Hematopoietic multipotent progenitor cell (in vitro differentiated cells): Measurements from ENCODE around the gene NLRP9. TPM values are rescaled to one million over a fixed set of nuclear protein-coding genes. Genes with fewer than 3 reads are reported as not detected.
A peak's percentile ranks its signal among the peaks of the same experiment; 100 is the strongest.

ENCODE experiments used
- DNase-seq, 3 donors: peaks; one replicate each; pipeline ENCODE4 v3.0.0-alpha.2; 2011 to 2015; ENCODE audit warnings: low read depth in 2 of 3, low spot score in 2 of 3
- total RNA-seq: library from RNA; depleted of rRNA; stranded (reverse); fragments of >200 nt; gene quantifications from one replicate; pipeline ENCODE4 v1.2.3, GENCODE V29; 2012

The NLRP9 gene
- total RNA-seq, 1 donor = not detected

DNA sequence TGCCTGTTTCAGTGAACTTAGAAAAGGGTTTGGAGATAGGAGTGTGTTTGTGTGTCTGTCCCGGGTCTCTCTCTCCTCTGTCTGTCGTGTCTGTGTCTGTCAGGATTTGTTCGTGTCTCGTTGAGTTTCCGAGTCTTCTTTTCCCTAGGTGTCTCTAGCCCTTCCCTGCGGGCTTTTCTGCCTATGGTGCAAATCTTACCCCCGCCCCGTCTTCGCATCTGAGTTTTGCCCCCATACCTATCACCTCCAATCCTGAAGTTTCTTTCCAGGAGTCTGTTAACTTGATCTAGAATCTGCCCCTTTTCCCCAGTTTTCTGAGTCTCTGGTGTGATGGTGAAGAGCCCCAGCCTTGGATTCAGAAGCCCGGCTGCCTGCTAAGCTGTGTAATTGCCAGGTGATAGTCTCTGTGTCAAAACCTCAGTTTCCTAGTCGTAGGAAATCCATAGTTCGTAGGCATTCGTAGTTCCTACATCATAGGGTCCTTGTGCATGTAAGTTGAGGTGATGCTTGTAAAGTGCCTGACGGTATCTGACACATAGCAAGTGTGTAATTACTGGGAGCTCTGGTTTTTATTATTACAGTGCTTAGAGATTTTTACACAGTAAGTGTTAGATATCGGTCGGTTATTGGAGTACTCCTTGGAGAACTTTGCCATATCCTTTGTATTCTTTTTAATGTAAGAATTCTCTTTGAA, 62.4 kb downstream of the NLRP9 start:
- DNase-seq = no peak

GRCh38 chr19:55674841-55675660, 63.2 kb downstream of the NLRP9 start, which contains the start of gene EPN1:
EPN1 (plus strand) TSS chr19:55675226; CDS start chr19:55678628, 3,402 bp downstream.
- DNase-seq = peak; percentile 94 to 98 (median 97)

- no peak for DNase-seq
Measured at GRCh38 chr19:55674459-55674840, 63.8 kb downstream of the NLRP9 start.

DNA sequence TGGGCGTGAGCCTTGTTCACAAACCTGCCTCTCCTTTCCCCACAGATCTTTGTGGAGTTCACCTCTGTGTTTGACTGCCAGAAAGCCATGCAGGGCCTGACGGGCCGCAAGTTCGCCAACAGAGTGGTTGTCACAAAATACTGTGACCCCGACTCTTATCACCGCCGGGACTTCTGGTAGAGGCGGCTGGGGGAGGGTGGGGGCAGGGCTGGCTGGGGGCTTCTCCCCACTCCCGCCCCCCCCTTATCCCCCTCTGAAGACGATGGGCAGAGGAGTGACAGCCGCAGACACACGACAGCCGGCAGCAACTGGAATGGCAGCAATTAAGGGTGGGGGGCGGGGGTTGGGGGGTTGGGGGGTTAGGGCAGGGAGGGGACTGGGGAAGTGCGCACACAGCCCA, 64.3 kb downstream of the NLRP9 start:
- no peak for DNase-seq

DNA sequence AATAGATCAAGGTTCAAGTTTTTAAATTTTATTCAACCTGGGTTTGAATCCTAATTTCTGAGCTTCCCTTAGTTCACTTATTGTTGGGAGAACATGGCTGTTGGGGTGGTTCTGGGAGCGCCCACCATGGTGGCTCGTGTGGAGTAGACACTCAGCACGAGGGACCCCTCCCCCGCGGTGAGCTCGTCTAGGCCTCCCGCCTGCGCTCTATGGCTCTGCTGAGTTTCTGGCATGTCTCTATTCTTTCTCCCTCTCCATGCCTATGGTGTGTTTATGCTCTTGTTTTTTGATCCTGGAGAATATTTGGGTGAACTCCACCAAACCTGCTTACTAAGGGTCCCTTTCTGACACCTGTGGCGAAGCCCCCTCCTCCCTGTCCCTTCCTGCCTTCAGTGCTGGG, 64.7 kb downstream of the NLRP9 start:
- DNase-seq = no peak

DNA sequence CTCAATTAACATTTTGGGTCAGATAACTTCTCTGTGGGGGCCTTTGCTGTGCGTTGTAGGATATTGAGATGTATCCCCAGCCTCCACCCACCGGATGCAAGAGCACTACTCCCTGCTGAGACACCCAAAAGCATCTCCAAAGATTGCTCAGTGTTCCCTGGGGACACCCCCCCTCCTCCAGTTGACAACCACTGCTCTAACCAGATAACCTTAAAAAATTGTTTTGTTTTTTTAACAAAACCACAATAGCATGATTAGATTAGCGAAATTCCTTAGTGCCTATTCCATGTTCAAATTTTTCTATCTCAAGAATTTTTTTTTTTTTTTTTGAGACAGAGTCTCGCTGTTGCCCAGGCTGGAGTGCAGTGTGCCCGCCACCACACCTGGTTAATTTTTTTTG, 65.8 kb downstream of the NLRP9 start:
- no peak for DNase-seq

DNA sequence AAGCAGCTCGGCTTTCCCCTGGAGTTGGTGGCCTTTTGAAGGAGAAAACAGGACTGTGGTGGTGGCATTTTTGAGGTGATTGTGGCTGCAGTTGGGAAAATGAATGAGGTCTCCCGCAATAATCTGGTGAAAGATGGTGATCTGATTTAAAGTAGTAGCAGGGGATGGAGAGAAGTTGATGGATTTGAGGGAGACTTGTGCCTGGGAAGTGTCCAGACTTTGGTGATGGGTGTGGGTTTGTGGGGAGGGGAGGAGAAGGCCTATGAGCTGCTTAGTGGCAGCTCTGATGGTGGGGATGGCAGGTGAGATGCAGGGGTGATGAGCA, 67.2 kb downstream of the NLRP9 start:
- DNase-seq = no peak

DNA sequence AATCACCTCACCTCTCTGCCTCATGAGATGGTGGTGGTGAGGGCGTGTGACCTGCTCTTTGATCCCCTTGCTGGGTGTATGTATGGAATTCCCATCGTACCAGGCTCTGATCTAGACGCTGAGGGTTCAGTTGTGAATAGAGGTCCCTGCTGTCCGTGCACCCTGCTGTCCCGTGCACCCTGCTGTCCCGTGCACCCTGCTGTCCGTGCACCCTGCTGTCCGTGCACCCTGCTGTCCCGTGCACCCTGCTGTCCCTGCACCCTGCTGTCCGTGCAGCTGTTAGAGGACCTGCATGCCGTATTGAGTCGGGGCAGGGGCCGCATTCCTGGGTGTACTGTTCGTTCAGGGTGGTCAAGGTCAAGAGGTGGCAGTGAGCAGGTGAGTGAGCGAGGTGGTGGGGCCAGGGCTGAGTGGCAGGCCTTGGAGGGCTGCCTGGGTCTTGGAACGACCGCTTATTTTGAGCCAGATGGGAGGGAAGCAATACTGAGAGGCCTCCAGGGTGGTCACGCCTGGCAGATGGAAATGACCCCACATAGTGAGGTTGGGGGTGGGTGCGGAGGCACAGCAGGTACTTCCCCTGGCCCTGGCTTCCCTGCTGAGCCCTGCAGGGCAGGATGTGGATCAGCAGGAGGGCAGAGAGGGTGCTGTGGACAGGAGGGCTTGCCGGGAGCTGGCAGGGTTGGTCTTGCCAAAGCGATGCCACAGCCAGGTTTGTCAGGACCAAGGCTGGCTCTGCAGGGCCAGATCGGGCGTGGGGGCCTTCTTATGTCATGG, 67.7 kb downstream of the NLRP9 start:
- DNase-seq = no peak

GRCh38 chr19:55669418-55670279, 68.6 kb downstream of the NLRP9 start:
- DNase-seq = no peak

GRCh38 chr19:55668603-55669348, 69.4 kb downstream of the NLRP9 start:
- no peak for DNase-seq

DNA sequence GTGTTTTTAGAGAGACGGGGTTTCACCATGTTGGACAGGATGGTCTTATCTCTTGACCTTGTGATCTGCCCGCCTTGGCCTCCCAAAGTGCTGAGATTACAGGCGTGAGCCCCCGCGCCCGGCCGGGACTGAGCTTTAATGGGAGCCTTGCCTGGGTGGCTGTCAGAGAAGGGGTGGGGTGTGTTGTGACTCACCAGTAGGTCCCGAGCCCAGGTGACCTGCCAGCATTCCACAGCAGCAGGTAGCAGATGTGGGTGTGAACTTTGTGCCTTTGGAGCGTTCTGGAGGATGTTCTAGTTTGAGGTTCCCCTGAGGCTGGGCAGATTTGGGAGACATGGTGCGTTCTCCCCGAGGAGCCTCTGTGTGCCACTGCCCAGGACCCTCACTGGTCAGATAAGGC, 70.2 kb downstream of the NLRP9 start:
- no peak for DNase-seq

- DNase-seq = no peak
Measured at GRCh38 chr19:55667511-55667910, 70.7 kb downstream of the NLRP9 start.

GRCh38 chr19:55667006-55667381, 71.2 kb downstream of the NLRP9 start:
- DNase-seq = no peak

- DNase-seq = no peak
Measured at GRCh38 chr19:55666343-55667005, 71.7 kb downstream of the NLRP9 start.

DNA sequence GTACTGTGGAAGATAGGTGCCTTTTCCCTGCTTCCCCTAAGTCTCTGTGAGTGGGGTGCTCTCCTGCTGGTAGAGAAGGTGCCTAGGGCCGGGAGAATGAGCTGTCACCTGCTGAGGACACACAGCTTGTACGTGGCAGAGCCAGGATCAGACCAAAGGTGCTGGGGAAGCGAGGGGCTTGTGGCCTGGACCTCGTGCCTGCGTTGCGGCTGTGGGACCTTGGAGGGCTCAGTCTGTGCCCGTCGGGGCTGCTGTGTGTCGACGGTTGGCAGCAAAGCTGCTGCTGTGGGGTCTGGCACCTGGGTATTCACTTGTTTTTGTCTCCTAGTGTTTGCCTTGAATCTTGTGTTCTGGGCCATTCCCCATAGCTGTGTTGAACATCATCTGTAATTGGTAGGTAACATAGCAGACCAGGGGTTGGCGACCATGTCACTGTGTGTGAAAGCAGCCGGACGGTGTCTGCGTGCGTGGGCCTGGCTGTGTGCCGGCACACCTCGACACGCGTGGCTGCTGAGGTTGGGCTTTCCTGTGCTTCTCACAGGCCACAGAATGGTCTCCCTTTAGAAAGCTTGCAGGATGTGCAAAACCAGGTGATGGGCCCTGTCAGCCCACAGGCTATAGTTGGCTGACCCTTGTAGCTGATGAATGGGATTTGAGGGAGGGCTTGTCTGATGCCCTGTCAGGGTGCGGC, 74.2 kb downstream of the NLRP9 start:
- no peak for DNase-seq

DNA sequence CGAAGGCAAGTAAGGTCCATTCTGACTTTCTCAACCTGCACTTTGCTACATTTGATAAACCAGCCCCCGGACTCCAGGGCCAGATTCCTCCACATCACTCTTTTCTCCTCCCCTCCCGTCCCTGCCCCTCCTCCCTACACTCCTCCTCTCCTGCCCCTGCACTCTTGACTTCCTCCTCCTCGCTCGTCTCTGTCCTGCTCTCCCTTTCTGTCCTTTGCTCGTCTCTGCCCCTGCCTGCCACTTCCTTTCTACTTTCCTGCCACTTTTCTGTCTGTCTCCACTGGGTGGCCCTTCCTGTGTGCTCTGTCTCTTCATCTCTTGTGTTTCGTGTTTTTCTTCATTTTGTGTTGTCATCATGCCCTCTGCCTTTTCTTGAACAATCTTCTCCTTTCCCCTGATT, 76.4 kb downstream of the NLRP9 start:
- DNase-seq = no peak

DNA sequence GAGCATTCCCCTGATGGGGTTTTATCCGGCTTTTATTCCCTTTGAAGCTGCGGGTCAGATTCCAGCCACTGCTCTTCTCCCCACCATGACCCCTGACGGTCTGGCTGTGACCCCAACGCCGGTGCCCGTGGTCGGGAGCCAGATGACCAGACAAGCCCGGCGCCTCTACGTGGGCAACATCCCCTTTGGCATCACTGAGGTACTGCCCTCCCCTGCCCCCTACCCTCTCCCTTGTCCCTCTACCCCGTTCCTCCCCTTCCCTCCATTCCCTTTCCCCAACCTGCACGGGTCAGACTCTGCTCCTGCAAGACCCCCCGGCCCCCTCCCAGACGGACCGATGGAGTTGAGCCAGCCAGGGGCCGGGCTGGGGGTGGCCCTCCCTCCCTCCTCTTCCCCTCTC, 77.2 kb downstream of the NLRP9 start:
- no peak for DNase-seq

GRCh38 chr19:55660404-55660803, 77.8 kb downstream of the NLRP9 start:
- no peak for DNase-seq

DNA sequence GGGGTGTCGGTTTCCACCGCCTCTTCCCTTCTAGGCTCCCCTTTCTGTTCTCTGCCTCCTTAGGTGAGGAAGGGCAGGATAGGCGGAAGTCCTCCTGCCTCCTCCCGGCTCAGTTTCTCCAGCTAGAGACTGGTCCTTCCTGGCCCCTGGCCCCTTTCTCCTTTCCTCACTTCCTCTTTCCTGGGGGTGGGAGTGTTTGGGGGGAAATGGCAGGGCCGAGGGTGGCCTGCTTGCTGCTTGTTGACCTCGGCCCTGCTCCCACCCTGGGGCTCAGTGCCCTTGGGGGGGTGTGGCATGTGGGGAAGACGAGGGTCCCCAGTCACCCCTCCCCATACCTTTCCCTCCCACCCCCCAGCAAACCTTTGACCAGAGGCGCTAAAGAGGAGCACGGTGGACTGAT, 78.4 kb downstream of the NLRP9 start:
- DNase-seq = no peak
